Lung (tissue), 12 donors: Measurements from ENCODE around the gene LDLRAD2. TPM values are rescaled to one million over a fixed set of nuclear protein-coding genes. Genes with fewer than 3 reads are reported as not detected.

Experiments used
- ATAC-seq: fragments of 200-7000 bp; cut with Tn5 transposase; one replicate; pipeline ENCODE4 v1.9.1; 2020; ENCODE audit warnings: moderate number of reproducible peaks; ENCODE audit not compliant: insufficient read depth, low FRiP score
- DNase-seq, 3 donors: peaks; one replicate each; pipeline ENCODE4 v3.0.0-alpha.2; 2013 to 2017
- H3K27ac ChIP-seq, 2 donors: one replicate each; pipeline ENCODE4 v1.5.1; 2013; ENCODE audit warnings: mild to moderate bottlenecking in 2 of 2, moderate library complexity in 2 of 2, control low read depth in 1 of 2, inconsistent platforms in 1 of 2, low read depth in 1 of 2, low read length in 1 of 2
- H3K27me3 ChIP-seq, 3 donors: one replicate each; pipeline ENCODE4 v1.5.1; 2013; ENCODE audit warnings: low read length in 2 of 3; ENCODE audit not compliant: control insufficient read depth in 3 of 3, insufficient read depth in 3 of 3
- H3K36me3 ChIP-seq, 4 donors: one replicate each; pipeline ENCODE4 v1.5.1; 2013; ENCODE audit warnings: low read length in 4 of 4, mild to moderate bottlenecking in 1 of 4, moderate library complexity in 1 of 4; ENCODE audit not compliant: control insufficient read depth in 4 of 4, insufficient read depth in 4 of 4
- H3K4me1 ChIP-seq, 5 donors: one replicate each; pipeline ENCODE4 v1.5.1; 2013; ENCODE audit warnings: low read length in 5 of 5, mild to moderate bottlenecking in 2 of 5, moderate library complexity in 1 of 5; ENCODE audit not compliant: control insufficient read depth in 5 of 5, insufficient read depth in 5 of 5
- H3K4me3 ChIP-seq: one replicate; pipeline ENCODE4 v1.5.1; 2013; ENCODE audit warnings: mild to moderate bottlenecking, control low read depth, moderate library complexity
- H3K9ac ChIP-seq, 2 donors: one replicate each; pipeline ENCODE4 v1.5.1; 2013; ENCODE audit warnings: low read length in 2 of 2, control low read depth in 1 of 2; ENCODE audit not compliant: insufficient read depth in 1 of 2
- H3K9me3 ChIP-seq, 4 donors: one replicate each; pipeline ENCODE4 v1.5.1; 2013; ENCODE audit warnings: low read length in 3 of 4, mild to moderate bottlenecking in 1 of 4, moderate library complexity in 1 of 4; ENCODE audit not compliant: control insufficient read depth in 4 of 4, insufficient read depth in 3 of 4
- CTCF ChIP-seq: IDR thresholded peaks from 2 replicates; pipeline ENCODE4 v1.5.1; 2012; ENCODE audit warnings: mild to moderate bottlenecking; ENCODE audit errors: control extremely low read depth, extremely low read depth
- WGBS, 2 donors: extraction: QIAGEN DNeasy Blood & Tissue Kit; methylation state at CpG; one replicate each; pipeline ENCODE4 v1.1.7; 2013; 5-methylcytosine and 5-hydroxymethylcytosine counted together
- polyA plus RNA-seq, 2 donors: library from polyadenylated mRNA; stranded (reverse); fragments of 200-250 nt; gene quantifications; one replicate each; pipeline ENCODE4 v1.2.1, GENCODE V29; 2013
- total RNA-seq, 2 donors: library from RNA; depleted of rRNA in 1 of 2; stranded (reverse); fragments of >200 nt in 1 of 2; gene quantifications; one replicate each; pipeline ENCODE4 v1.2.1, GENCODE V29; 2014 to 2021
- donor health status: control.
- donor health status: control.
- donor health status: Bipolar disorder and iron deficiency.
- donor health status: healthy.
- donor health status: DM: yes; HTN: yes; CAD: no.

LDLRAD2 gene
- total and polyA plus RNA-seq, 4 donors, result 0.20 to 2.8 (median 0.54) TPM

- peaks cover 0 to 2% (median 0%) of the 10 kb centered on the region in 4 donors for H3K9me3 ChIP-seq
- ATAC-seq (no peak), DNase-seq (no peak)
- no peak overlapping the region for H3K27ac ChIP-seq
- H3K9ac ChIP-seq, result no peak overlapping the region
- no peak overlapping the region for H3K4me3 ChIP-seq
- no peaks in the 10 kb centered on the region for H3K27me3 ChIP-seq
- peaks cover 4 to 66% (median 24%) of the 10 kb centered on the region in 4 donors for H3K36me3 ChIP-seq
- no peaks in the 10 kb centered on the region for H3K4me1 ChIP-seq
- WGBS, 2 donors, result 95 to 97% methylated on average over 17 of the region's 17 CpGs
- TF ChIP-seq CTCF, result no peak
Measured at GRCh38 chr1:21848524-21849174, 36.6 kb downstream of the LDLRAD2 start.

GRCh38 chr1:21849909-21850576 is 38.0 kb downstream of the LDLRAD2 start:
- no peaks in the 10 kb centered on the region for H3K27me3 ChIP-seq
- no peak overlapping the region for H3K9ac ChIP-seq
- no peaks in the 10 kb centered on the region for H3K4me1 ChIP-seq
- no peak for DNase-seq
- ATAC-seq, result no peak
- no peak for TF ChIP-seq CTCF
- H3K27ac ChIP-seq, result no peak overlapping the region
- peaks cover 0 to 2% (median 0%) of the 10 kb centered on the region in 4 donors for H3K9me3 ChIP-seq
- no peak overlapping the region for H3K4me3 ChIP-seq
- peaks cover 2 to 66% (median 22%) of the 10 kb centered on the region in 4 donors for H3K36me3 ChIP-seq
- WGBS, 2 donors, result 93 to 96% methylated on average over 29 to 30 of the region's 30 CpGs

- Histone ChIP-seq H3K27me3 (no peaks in the 10 kb centered on the region), H3K9ac (no peak overlapping the region), H3K4me1 (no peaks in the 10 kb centered on the region), H3K36me3 (peaks cover 7 to 71% (median 20%) of the 10 kb centered on the region in 4 donors), H3K9me3 (peaks cover 0 to 2% (median 0%) of the 10 kb centered on the region in 4 donors), H3K27ac (no peak overlapping the region), H3K4me3 (no peak overlapping the region)
- no peak for DNase-seq
- ATAC-seq, result no peak
- TF ChIP-seq CTCF, result no peak
- 95 to 96% methylated on average over 33 of the region's 33 CpGs for WGBS, 2 donors
Measured at GRCh38 chr1:21851430-21852250, 39.6 kb downstream of the LDLRAD2 start.
